HEK293 (cell line): Measurements from ENCODE around the gene SH3BP4.

Experiments
- CTCF ChIA-PET: fragments of 350-600 bp; formaldehyde crosslinking; extraction: SDS; loops from one replicate; lab custom pipeline; 2021; ENCODE audit warnings: antibody characterized with exemption; lab: Yijun Ruan, JAX
- POLR2A ChIA-PET: fragments of 300-600 bp; formaldehyde crosslinking; extraction: SDS; loops from one replicate; lab custom pipeline; 2020; ENCODE audit warnings: antibody characterized with exemption, inconsistent platforms; lab: Yijun Ruan, JAX
- H3K27ac ChIP-seq: fragments of 200-500 bp; sonication (Bioruptor generic); 2 replicates; pipeline ENCODE4 v1.5.1; 2014; ENCODE audit warnings: low read depth, low read length, control low read depth, inconsistent platforms; ENCODE audit errors: extremely low read depth
- H3K36me3 ChIP-seq, 2 experiments: fragments of 200-500 bp in 1 of 2; sonication (Bioruptor generic) in 1 of 2; 1 replicate in 1 of 2; 2 replicates in 1 of 2; pipeline ENCODE4 v1.5.1; 2014 to 2017; ENCODE audit warnings: inconsistent platforms in 2 of 2, low read length in 2 of 2; ENCODE audit not compliant: control insufficient read depth in 2 of 2, insufficient read depth in 1 of 2
- H3K4me1 ChIP-seq: fragments of 200-500 bp; sonication (Bioruptor generic); 2 replicates; pipeline ENCODE4 v1.5.1; 2014; ENCODE audit warnings: mild to moderate bottlenecking, low read length, inconsistent platforms; ENCODE audit not compliant: control insufficient read depth, insufficient read depth
- H3K4me3 ChIP-seq: 2 replicates; pipeline ENCODE4 v1.5.1; 2011; ENCODE audit warnings: low read depth, mild to moderate bottlenecking, control low read depth, low read length, moderate library complexity
- H3K9me3 ChIP-seq: fragments of 200-500 bp; sonication (Bioruptor generic); 2 replicates; pipeline ENCODE4 v1.5.1; 2014; ENCODE audit warnings: low read depth, low read length, inconsistent platforms; ENCODE audit not compliant: control insufficient read depth, insufficient read depth
- CTCF ChIP-seq: fragments of 450-650 bp; formaldehyde crosslinking; IDR thresholded peaks from 2 replicates; pipeline ENCODE4 v1.5.1; 2016; ENCODE audit warnings: missing biosample characterization, missing genetic modification characterization
- FEZF1 ChIP-seq: fragments of 450-650 bp; formaldehyde crosslinking; IDR thresholded peaks from 2 replicates; pipeline ENCODE4 v1.5.1; 2016; ENCODE audit warnings: missing biosample characterization, missing genetic modification characterization
- GLI2 ChIP-seq: fragments of 450-650 bp; formaldehyde crosslinking; IDR thresholded peaks from 2 replicates; pipeline ENCODE4; 2017; ENCODE audit warnings: missing biosample characterization, missing genetic modification characterization, low read depth, borderline replicate concordance
- GLIS1 ChIP-seq: fragments of 450-650 bp; formaldehyde crosslinking; IDR thresholded peaks from 2 replicates; pipeline ENCODE4 v1.5.1; 2016; ENCODE audit warnings: missing biosample characterization, missing genetic modification characterization
- OSR2 ChIP-seq: fragments of 450-650 bp; formaldehyde crosslinking; IDR thresholded peaks from 2 replicates; pipeline ENCODE4 v1.5.1; 2016; ENCODE audit warnings: missing biosample characterization, missing genetic modification characterization
- SCRT1 ChIP-seq: fragments of 450-650 bp; formaldehyde crosslinking; IDR thresholded peaks from 2 replicates; pipeline ENCODE4 v1.5.1; 2016; ENCODE audit warnings: missing biosample characterization, missing genetic modification characterization, borderline replicate concordance
- TRIM28 ChIP-seq: IDR thresholded peaks from 2 replicates; pipeline ENCODE4 v1.6.1; 2011; ENCODE audit warnings: low read length, control low read depth, borderline replicate concordance
- YY1 ChIP-seq: fragments of 450-650 bp; formaldehyde crosslinking; IDR thresholded peaks from 2 replicates; pipeline ENCODE4 v1.5.1; 2018; ENCODE audit warnings: missing biosample characterization, missing genetic modification characterization
- ZBTB49 ChIP-seq: fragments of 450-650 bp; formaldehyde crosslinking; IDR thresholded peaks from 2 replicates; pipeline ENCODE4 v1.5.1; 2016; ENCODE audit warnings: missing biosample characterization, missing genetic modification characterization, low read depth
- ZFHX2 ChIP-seq: fragments of 450-650 bp; formaldehyde crosslinking; conservative IDR thresholded peaks from 2 replicates; pipeline ENCODE4 v1.5.1; 2016; ENCODE audit warnings: missing biosample characterization, missing genetic modification characterization
- ZNF10 ChIP-seq: fragments of 450-650 bp; formaldehyde crosslinking; IDR thresholded peaks from 2 replicates; pipeline ENCODE4 v1.5.1; 2017; ENCODE audit warnings: missing biosample characterization, missing genetic modification characterization
- ZNF140 ChIP-seq: fragments of 450-650 bp; formaldehyde crosslinking; IDR thresholded peaks from 2 replicates; pipeline ENCODE4 v1.5.1; 2016; ENCODE audit warnings: missing biosample characterization, missing genetic modification characterization
- ZNF157 ChIP-seq: fragments of 450-650 bp; formaldehyde crosslinking; IDR thresholded peaks from 2 replicates; pipeline ENCODE4 v1.5.1; 2016; ENCODE audit warnings: missing biosample characterization, missing genetic modification characterization
- ZNF169 ChIP-seq: fragments of 450-650 bp; formaldehyde crosslinking; IDR thresholded peaks from 2 replicates; pipeline ENCODE4 v1.5.1; 2016; ENCODE audit warnings: missing biosample characterization, missing genetic modification characterization
- ZNF202 ChIP-seq: fragments of 450-650 bp; formaldehyde crosslinking; IDR thresholded peaks from 2 replicates; pipeline ENCODE4 v1.5.1; 2016; ENCODE audit warnings: missing biosample characterization, missing genetic modification characterization, borderline replicate concordance
- ZNF214 ChIP-seq: fragments of 450-650 bp; formaldehyde crosslinking; IDR thresholded peaks from 2 replicates; pipeline ENCODE4 v1.5.1; 2017; ENCODE audit warnings: missing biosample characterization, mild to moderate bottlenecking, missing genetic modification characterization, borderline replicate concordance
- ZNF223 ChIP-seq: fragments of 450-650 bp; formaldehyde crosslinking; IDR thresholded peaks from 2 replicates; pipeline ENCODE4 v1.5.1; 2016; ENCODE audit warnings: missing biosample characterization, missing genetic modification characterization
- ZNF341 ChIP-seq: fragments of 450-650 bp; formaldehyde crosslinking; IDR thresholded peaks from 2 replicates; pipeline ENCODE4; 2016; ENCODE audit warnings: low read depth, missing biosample characterization, missing genetic modification characterization
- ZNF449 ChIP-seq: fragments of 450-650 bp; formaldehyde crosslinking; IDR thresholded peaks from 2 replicates; pipeline ENCODE4 v1.5.1; 2017; ENCODE audit warnings: missing biosample characterization, mild to moderate bottlenecking, missing genetic modification characterization, moderate library complexity
- ZNF544 ChIP-seq: fragments of 450-650 bp; formaldehyde crosslinking; IDR thresholded peaks from 2 replicates; pipeline ENCODE4 v1.5.0; 2017; ENCODE audit warnings: missing biosample characterization, missing genetic modification characterization
- ZNF596 ChIP-seq: fragments of 450-650 bp; IDR thresholded peaks from 2 replicates; pipeline ENCODE4 v1.5.0; 2018; ENCODE audit warnings: missing biosample characterization, mild to moderate bottlenecking, missing genetic modification characterization, moderate library complexity
- ZNF629 ChIP-seq: fragments of 450-650 bp; formaldehyde crosslinking; IDR thresholded peaks from 2 replicates; pipeline ENCODE4 v1.5.1; 2017; ENCODE audit warnings: missing biosample characterization, missing genetic modification characterization
- ZNF692 ChIP-seq: fragments of 450-650 bp; formaldehyde crosslinking; IDR thresholded peaks from 2 replicates; pipeline ENCODE4 v1.5.1; 2016; ENCODE audit warnings: missing biosample characterization, missing genetic modification characterization
- ZNF791 ChIP-seq: fragments of 450-650 bp; formaldehyde crosslinking; IDR thresholded peaks from 2 replicates; pipeline ENCODE4 v1.5.1; 2016; ENCODE audit warnings: missing biosample characterization, missing genetic modification characterization
- ZSCAN5A ChIP-seq: fragments of 450-650 bp; formaldehyde crosslinking; IDR thresholded peaks from 2 replicates; pipeline ENCODE4 v1.5.1; 2016; ENCODE audit warnings: missing biosample characterization, missing genetic modification characterization

The SH3BP4 gene

GRCh38 chr2:234954551-234954992, 2.8 kb downstream of the SH3BP4 start (continued):
- TF ChIP-seq ZNF692 (tag by site-specific recombination) (no peak), ZNF157 (no peak), ZBTB49 (no peak), SCRT1 (tag by site-specific recombination) (no peak), ZNF223 (tag by site-specific recombination) (no peak), ZNF791 (no peak), ZFHX2 (tag by site-specific recombination) (peak; percentile 56)

GRCh38 chr2:234955091-234955591, 3.3 kb downstream of the SH3BP4 start:
- H3K4me1 ChIP-seq = peaks cover 38% of the 10 kb centered on the region
- ChIA-PET POLR2A (interaction anchor here (0.7 to 1.3 kb wide), 2 partner anchors 71 to 73 kb away, joined by 3 read pairs; no protein-coding TSS in a partner anchor), CTCF (interaction anchor here (0.8 to 2.6 kb wide), 3 partner anchors 73 to 152 kb away, joined by 3 to 18 read pairs (median 6); no protein-coding TSS in a partner anchor)
- TF ChIP-seq ZNF629 (tag by site-specific recombination) = no peak
- TF ChIP-seq ZNF596 (tag by site-specific recombination) = no peak
- no peak for TF ChIP-seq GLI2
- no peak for TF ChIP-seq ZNF202 (tag by site-specific recombination)
- 0 out of 2 replicates have a peak, but pooled peaks have one; percentile 21 for TF ChIP-seq OSR2 (tag by site-specific recombination)
- TF ChIP-seq CTCF (tag by site-specific recombination) = no peak
- TF ChIP-seq ZNF10 (tag by site-specific recombination) = 0 out of 2 replicates have a peak, but pooled peaks have one; percentile 23
- TF ChIP-seq ZNF544 = no peak
- no peak for TF ChIP-seq ZNF140 (tag by site-specific recombination)
- TF ChIP-seq ZNF214 = no peak
- TF ChIP-seq ZNF169 = no peak
- TF ChIP-seq GLIS1 (tag by site-specific recombination) = no peak
- H3K9me3 ChIP-seq = no peaks in the 10 kb centered on the region
- H3K4me3 ChIP-seq = no peak overlapping the region
- H3K27ac ChIP-seq = no peak overlapping the region; the same call in 1 of the 2 replicates
- no peaks in the 10 kb centered on the region for H3K36me3 ChIP-seq

GRCh38 chr2:234955971-234956509, 4.2 kb downstream of the SH3BP4 start:
- no peaks in the 10 kb centered on the region for H3K9me3 ChIP-seq
- CTCF ChIA-PET = interaction anchor here (0.6 to 2.6 kb wide), 5 partner anchors 51 to 816 kb away, joined by 3 to 18 read pairs (median 5); no protein-coding TSS in a partner anchor
- no peak overlapping the region for H3K27ac ChIP-seq
- POLR2A ChIA-PET = interaction anchor here (0.7 to 1.3 kb wide), 4 partner anchors 26 to 114 kb away, joined by 3 to 6 read pairs (median 4); no protein-coding TSS in a partner anchor
- H3K4me1 ChIP-seq = peaks cover 41% of the 10 kb centered on the region
- H3K4me3 ChIP-seq = no peak overlapping the region
- no peaks in the 10 kb centered on the region for H3K36me3 ChIP-seq
- no peak for TF ChIP-seq ZSCAN5A (tag by site-specific recombination)
- TF ChIP-seq ZNF202 (tag by site-specific recombination) = no peak
- TF ChIP-seq YY1 (tag by site-specific recombination) = 0 out of 2 replicates have a peak, but pooled peaks have one; percentile 23
- TF ChIP-seq FEZF1 (tag by site-specific recombination) = peak; percentile 59; the same call in 1 of the 2 replicates
- TF ChIP-seq TRIM28 = no peak; the same call in 1 of the 2 replicates
- no peak for TF ChIP-seq ZNF341
- TF ChIP-seq ZNF449 (tag by site-specific recombination) = no peak
- TF ChIP-seq GLI2 = no peak
